ENCODE data around the gene DIPK1C.

DIPK1C gene

GRCh38 chr18:74456349-74457042 lies 612 bp downstream of the DIPK1C start:
- Histone ChIP-seq H3K36me3 (peaks cover 34% of the 10 kb centered on the region), H3K9ac (peak overlapping the region; percentile 97), H4K20me1 (peaks cover 10% of the 10 kb centered on the region; the same call in 1 of the 2 replicates), H3K4me1 (peaks cover 85% of the 10 kb centered on the region), H3K27me3 (peaks cover 30% of the 10 kb centered on the region), H3K4me2 (peak overlapping the region; percentile 87), H3K4me3 (peak overlapping the region; percentile 95), H3K27ac (peak overlapping the region; percentile 98), H3K9me3 (no peaks in the 10 kb centered on the region)
- no peak for TF ChIP-seq Cebpa-rat (IDR thresholded peaks at IDR 0.05)

- Histone ChIP-seq H3K9ac (peak overlapping the region; percentile 97), H3K4me3 (peak overlapping the region; percentile 95), H3K4me2 (peak overlapping the region; percentile 87), H3K9me3 (no peaks in the 10 kb centered on the region), H3K27me3 (peaks cover 30% of the 10 kb centered on the region), H3K4me1 (peaks cover 85% of the 10 kb centered on the region), H4K20me1 (peaks cover 15% of the 10 kb centered on the region), H3K27ac (peak overlapping the region; percentile 98), H3K36me3 (peaks cover 39% of the 10 kb centered on the region)
- no peak for TF ChIP-seq Cebpa-rat (IDR thresholded peaks at IDR 0.05)
These were observed 1.1 kb downstream of the DIPK1C start for GRCh38 chr18:74456017-74456348.

- TF ChIP-seq Cebpa-rat (IDR thresholded peaks at IDR 0.05) = no peak
- Histone ChIP-seq H3K4me3 (peak overlapping the region; percentile 95), H3K9me3 (no peaks in the 10 kb centered on the region), H3K4me1 (peaks cover 85% of the 10 kb centered on the region), H3K4me2 (peak overlapping the region; percentile 87), H4K20me1 (peaks cover 21% of the 10 kb centered on the region), H3K27me3 (peaks cover 30% of the 10 kb centered on the region), H3K9ac (peak overlapping the region; percentile 97), H3K27ac (peak overlapping the region; percentile 98), H3K36me3 (peaks cover 45% of the 10 kb centered on the region)
These were observed 1.7 kb downstream of the DIPK1C start for GRCh38 chr18:74455386-74455785.

- peaks cover 55% of the 10 kb centered on the region for H3K36me3 ChIP-seq
- peak overlapping the region; percentile 87 for H3K4me2 ChIP-seq
- no peaks in the 10 kb centered on the region for H3K9me3 ChIP-seq
- peak overlapping the region; percentile 98 for H3K27ac ChIP-seq
- H3K4me3 ChIP-seq = peak overlapping the region; percentile 95
- TF ChIP-seq Cebpa-rat (IDR thresholded peaks at IDR 0.05) = no peak
- H4K20me1 ChIP-seq = peaks cover 30% of the 10 kb centered on the region
- H3K4me1 ChIP-seq = peaks cover 85% of the 10 kb centered on the region
- H3K27me3 ChIP-seq = peaks cover 30% of the 10 kb centered on the region
- H3K9ac ChIP-seq = peak overlapping the region; percentile 97
These were observed 2.8 kb downstream of the DIPK1C start for GRCh38 chr18:74454279-74454751.

GRCh38 chr18:74453642-74454198 lies 3.4 kb downstream of the DIPK1C start:
- Histone ChIP-seq H3K27me3 (peaks cover 28% of the 10 kb centered on the region), H3K36me3 (peaks cover 59% of the 10 kb centered on the region), H3K9ac (peak overlapping the region; percentile 97), H3K27ac (peak overlapping the region; percentile 98), H3K4me1 (peaks cover 85% of the 10 kb centered on the region), H3K9me3 (no peaks in the 10 kb centered on the region), H4K20me1 (peaks cover 32% of the 10 kb centered on the region), H3K4me3 (peak overlapping the region; percentile 95), H3K4me2 (peak overlapping the region; percentile 87)
- no peak for TF ChIP-seq Cebpa-rat (IDR thresholded peaks at IDR 0.05)

- H3K36me3 ChIP-seq = peaks cover 65% of the 10 kb centered on the region
- H3K4me1 ChIP-seq = peaks cover 85% of the 10 kb centered on the region
- no peaks in the 10 kb centered on the region for H3K9me3 ChIP-seq
- peaks cover 22% of the 10 kb centered on the region for H3K27me3 ChIP-seq
- peaks cover 38% of the 10 kb centered on the region for H4K20me1 ChIP-seq
- no peak for TF ChIP-seq Cebpa-rat (IDR thresholded peaks at IDR 0.05)
- peak overlapping the region; percentile 98; the same call in 1 of the 2 replicates for H3K27ac ChIP-seq
- peak overlapping the region; percentile 97; the same call in 1 of the 2 replicates for H3K9ac ChIP-seq
- H3K4me3 ChIP-seq = peak overlapping the region; percentile 95
- peak overlapping the region; percentile 87 for H3K4me2 ChIP-seq
These were observed 4.0 kb downstream of the DIPK1C start for GRCh38 chr18:74453016-74453566.

GRCh38 chr18:74451148-74451547 lies 6.0 kb downstream of the DIPK1C start:
- Histone ChIP-seq H3K4me3 (no peak overlapping the region), H3K9me3 (no peaks in the 10 kb centered on the region), H3K27me3 (peaks cover 5% of the 10 kb centered on the region), H3K9ac (no peak overlapping the region), H3K4me2 (peak overlapping the region; percentile 87), H3K27ac (peak overlapping the region; percentile 50; the same call in 1 of the 2 replicates), H3K4me1 (peaks cover 98% of the 10 kb centered on the region), H3K36me3 (peaks cover 85% of the 10 kb centered on the region), H4K20me1 (peaks cover 58% of the 10 kb centered on the region)
- no peak for TF ChIP-seq Cebpa-rat (IDR thresholded peaks at IDR 0.05)

- Histone ChIP-seq H3K27me3 (no peaks in the 10 kb centered on the region; the same call in 1 of the 2 replicates), H3K4me1 (peaks cover 100% of the 10 kb centered on the region), H3K4me3 (no peak overlapping the region), H3K9ac (no peak overlapping the region), H3K27ac (peak overlapping the region; percentile 50; the same call in 1 of the 2 replicates), H4K20me1 (peaks cover 63% of the 10 kb centered on the region), H3K9me3 (no peaks in the 10 kb centered on the region), H3K36me3 (peaks cover 90% of the 10 kb centered on the region), H3K4me2 (peak overlapping the region; percentile 87)
- no peak for TF ChIP-seq Cebpa-rat (IDR thresholded peaks at IDR 0.05)
These were observed 6.5 kb downstream of the DIPK1C start for GRCh38 chr18:74450626-74451025.

- no peak overlapping the region for H3K4me3 ChIP-seq
- peaks cover 87% of the 10 kb centered on the region for H4K20me1 ChIP-seq
- no peak for TF ChIP-seq Cebpa-rat (IDR thresholded peaks at IDR 0.05)
- peaks cover 98% of the 10 kb centered on the region for H3K36me3 ChIP-seq
- no peaks in the 10 kb centered on the region for H3K27me3 ChIP-seq
- peaks cover 91% of the 10 kb centered on the region for H3K4me1 ChIP-seq
- peak overlapping the region; percentile 36 for H3K4me2 ChIP-seq
- H3K9me3 ChIP-seq = no peaks in the 10 kb centered on the region
- H3K27ac ChIP-seq = peak overlapping the region; percentile 28; the same call in 1 of the 2 replicates
- no peak overlapping the region; the same call in 1 of the 2 replicates for H3K9ac ChIP-seq
These were observed 9.5 kb downstream of the DIPK1C start for GRCh38 chr18:74447404-74448152.

All from BLaER1 (cell line).